ENCODE results near the gene MUCL1.
"Not testable (repeated sequence)": the region's sequence is repeated elsewhere in the genome, so short reads cannot be mapped to it uniquely, and the experiment has no call there.

MUCL1 gene

GRCh38 chr12:54870048-54870447 is 15.7 kb downstream of the MUCL1 start:
- Mint-ChIP-seq H3K27me3 (ENCODE audit: low read depth) (peaks cover 36% of the 10 kb centered on the region), H3K9me3 (no peaks in the 10 kb centered on the region), H3K4me3 (no peak overlapping the region), H3K27ac (no peak overlapping the region), H3K4me1 (ENCODE audit: low read depth) (no peaks in the 10 kb centered on the region), H3K36me3 (ENCODE audit: low read depth) (no peaks in the 10 kb centered on the region)
- no peak for DNase-seq (ENCODE audit: low spot score)

- Mint-ChIP-seq H3K9me3 (no peaks in the 10 kb centered on the region), H3K27me3 (ENCODE audit: low read depth) (peaks cover 38% of the 10 kb centered on the region), H3K36me3 (ENCODE audit: low read depth) (no peaks in the 10 kb centered on the region), H3K27ac (no peak overlapping the region), H3K4me1 (ENCODE audit: low read depth) (no peaks in the 10 kb centered on the region), H3K4me3 (no peak overlapping the region)
- DNase-seq (ENCODE audit: low spot score): no peak
Observed at GRCh38 chr12:54870617-54871016, 16.3 kb downstream of the MUCL1 start.

GRCh38 chr12:54879150-54879549 is 24.8 kb downstream of the MUCL1 start:
- H3K27me3 Mint-ChIP-seq (ENCODE audit: low read depth): peaks cover 22% of the 10 kb centered on the region
- peaks cover 2% of the 10 kb centered on the region for H3K4me1 Mint-ChIP-seq (ENCODE audit: low read depth)
- no peaks in the 10 kb centered on the region for H3K9me3 Mint-ChIP-seq
- H3K4me3 Mint-ChIP-seq: no peak overlapping the region
- no peak for DNase-seq (ENCODE audit: low spot score)
- H3K36me3 Mint-ChIP-seq (ENCODE audit: low read depth): no peaks in the 10 kb centered on the region
- H3K27ac Mint-ChIP-seq: no peak overlapping the region

GRCh38 chr12:54879579-54879978 is 25.3 kb downstream of the MUCL1 start:
- Mint-ChIP-seq H3K4me3 (no peak overlapping the region), H3K27me3 (ENCODE audit: low read depth) (peaks cover 20% of the 10 kb centered on the region), H3K9me3 (no peaks in the 10 kb centered on the region), H3K36me3 (ENCODE audit: low read depth) (no peaks in the 10 kb centered on the region), H3K27ac (no peak overlapping the region), H3K4me1 (ENCODE audit: low read depth) (peaks cover 2% of the 10 kb centered on the region)
- no peak for DNase-seq (ENCODE audit: low spot score)

GRCh38 chr12:54882079-54882478 is 27.8 kb downstream of the MUCL1 start:
- no peaks in the 10 kb centered on the region for H3K9me3 Mint-ChIP-seq
- H3K27ac Mint-ChIP-seq: no peak overlapping the region

GRCh38 chr12:54882597-54882996 is 28.3 kb downstream of the MUCL1 start:
- H3K27ac Mint-ChIP-seq: not testable (repeated sequence)

More at GRCh38 chr12:54882079-54882478, 27.8 kb downstream of the MUCL1 start:
- no peak for DNase-seq (ENCODE audit: low spot score)
- Mint-ChIP-seq H3K36me3 (ENCODE audit: low read depth) (no peaks in the 10 kb centered on the region), H3K27me3 (ENCODE audit: low read depth) (peaks cover 7% of the 10 kb centered on the region), H3K4me3 (no peak overlapping the region), H3K4me1 (ENCODE audit: low read depth) (peaks cover 2% of the 10 kb centered on the region)

GRCh38 chr12:54888428-54888827 is 34.1 kb downstream of the MUCL1 start:
- not testable (repeated sequence) for H3K4me1 Mint-ChIP-seq (ENCODE audit: low read depth); H3K4me3 Mint-ChIP-seq; H3K9me3 Mint-ChIP-seq; H3K36me3 Mint-ChIP-seq (ENCODE audit: low read depth); H3K27me3 Mint-ChIP-seq (ENCODE audit: low read depth); DNase-seq (ENCODE audit: low spot score); H3K27ac Mint-ChIP-seq

More at GRCh38 chr12:54882597-54882996, 28.3 kb downstream of the MUCL1 start:
- DNase-seq (ENCODE audit: low spot score); H3K36me3 Mint-ChIP-seq (ENCODE audit: low read depth); H3K27me3 Mint-ChIP-seq (ENCODE audit: low read depth); H3K9me3 Mint-ChIP-seq; H3K4me3 Mint-ChIP-seq; H3K4me1 Mint-ChIP-seq (ENCODE audit: low read depth): not testable (repeated sequence)

GRCh38 chr12:54890339-54890738 is 36.0 kb downstream of the MUCL1 start:
- no peaks in the 10 kb centered on the region for H3K4me1 Mint-ChIP-seq (ENCODE audit: low read depth)
- H3K4me3 Mint-ChIP-seq: no peak overlapping the region
- H3K27me3 Mint-ChIP-seq (ENCODE audit: low read depth): peaks cover 2% of the 10 kb centered on the region
- H3K27ac Mint-ChIP-seq: no peak overlapping the region
- no peak for DNase-seq (ENCODE audit: low spot score)
- H3K36me3 Mint-ChIP-seq (ENCODE audit: low read depth): no peaks in the 10 kb centered on the region
- H3K9me3 Mint-ChIP-seq: no peaks in the 10 kb centered on the region

- DNase-seq (ENCODE audit: low spot score): no peak
- Mint-ChIP-seq H3K27me3 (ENCODE audit: low read depth) (peaks cover 2% of the 10 kb centered on the region), H3K36me3 (ENCODE audit: low read depth) (no peaks in the 10 kb centered on the region), H3K4me1 (ENCODE audit: low read depth) (no peaks in the 10 kb centered on the region), H3K27ac (no peak overlapping the region), H3K4me3 (no peak overlapping the region), H3K9me3 (no peaks in the 10 kb centered on the region)
Observed at GRCh38 chr12:54891717-54892478, 37.6 kb downstream of the MUCL1 start.

All from T-helper 2 cell treated with Interferon-gamma antibody and Interleukin-4, amounts not matched to agents 5 μg/mL and 100 μg/mL, for 36 hours (primary cell).